Measurements from ENCODE around the gene CKS2.

DNA sequence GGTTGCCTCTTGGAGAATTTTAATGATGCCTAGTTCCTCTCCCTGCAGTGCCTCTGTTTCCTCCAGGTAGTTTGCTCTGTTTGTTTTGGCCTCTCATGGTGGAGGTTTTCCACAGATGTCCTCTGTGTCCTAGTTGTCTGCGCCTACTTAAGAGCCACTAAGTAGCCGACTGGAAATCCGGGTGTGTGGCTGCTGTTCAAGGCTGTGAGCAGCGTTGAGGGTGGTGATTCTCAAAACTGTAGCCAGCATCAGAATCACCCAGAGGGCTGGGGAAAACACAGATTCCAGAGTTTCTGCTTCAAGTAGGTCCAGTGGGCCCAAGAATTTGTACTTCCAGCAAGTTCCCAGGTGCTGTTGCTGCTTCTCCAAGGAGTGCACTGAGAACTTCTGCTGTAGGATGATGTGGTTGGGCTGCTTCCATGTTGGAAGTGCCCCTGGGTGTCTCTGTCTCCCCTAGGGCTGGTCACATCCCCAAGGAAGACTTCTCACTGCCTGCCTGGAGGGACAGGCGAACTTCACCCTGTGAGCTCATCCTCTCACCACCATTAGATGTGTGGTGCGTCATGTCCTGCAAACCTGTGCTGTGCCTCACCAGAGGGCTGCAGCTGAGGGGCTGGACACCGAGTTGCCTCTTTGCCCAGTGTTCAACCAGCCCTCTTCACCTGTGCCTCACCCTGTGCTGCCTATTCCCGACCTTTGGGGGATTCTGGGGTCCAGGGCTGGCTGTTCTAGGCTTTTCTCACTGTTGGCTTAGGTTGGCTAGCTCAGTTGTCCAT lies 42.1 kb downstream of the CKS2 start:
- TF ChIP-seq CTCF (conservative IDR thresholded peaks at IDR 0.05) (no peak), EZH2 (IDR thresholded peaks at IDR 0.05; ENCODE audit: low read depth) (no peak)
